ENCODE data around the gene SCOC.

The SCOC gene

DNA sequence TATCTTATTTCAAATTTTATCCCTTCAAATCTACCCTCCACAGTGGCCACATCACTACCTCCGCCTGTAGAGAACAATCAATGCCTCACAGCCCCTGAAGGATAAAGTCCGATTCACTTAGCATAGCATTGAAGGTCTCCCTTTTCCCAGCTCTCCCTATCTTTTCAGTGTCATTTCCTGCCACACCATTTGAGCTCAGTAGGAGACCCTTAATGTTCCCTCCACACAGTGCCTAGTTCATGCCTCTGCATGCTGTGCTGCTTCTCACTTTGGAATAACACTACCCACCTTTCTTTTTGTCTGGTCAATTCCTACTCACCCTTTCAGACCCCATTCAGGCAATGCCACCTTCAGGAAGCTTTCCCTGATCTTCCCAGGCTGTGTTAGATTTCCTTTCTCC lies 23.6 kb upstream of the SCOC start:
- TF ChIP-seq, protein P1, sequence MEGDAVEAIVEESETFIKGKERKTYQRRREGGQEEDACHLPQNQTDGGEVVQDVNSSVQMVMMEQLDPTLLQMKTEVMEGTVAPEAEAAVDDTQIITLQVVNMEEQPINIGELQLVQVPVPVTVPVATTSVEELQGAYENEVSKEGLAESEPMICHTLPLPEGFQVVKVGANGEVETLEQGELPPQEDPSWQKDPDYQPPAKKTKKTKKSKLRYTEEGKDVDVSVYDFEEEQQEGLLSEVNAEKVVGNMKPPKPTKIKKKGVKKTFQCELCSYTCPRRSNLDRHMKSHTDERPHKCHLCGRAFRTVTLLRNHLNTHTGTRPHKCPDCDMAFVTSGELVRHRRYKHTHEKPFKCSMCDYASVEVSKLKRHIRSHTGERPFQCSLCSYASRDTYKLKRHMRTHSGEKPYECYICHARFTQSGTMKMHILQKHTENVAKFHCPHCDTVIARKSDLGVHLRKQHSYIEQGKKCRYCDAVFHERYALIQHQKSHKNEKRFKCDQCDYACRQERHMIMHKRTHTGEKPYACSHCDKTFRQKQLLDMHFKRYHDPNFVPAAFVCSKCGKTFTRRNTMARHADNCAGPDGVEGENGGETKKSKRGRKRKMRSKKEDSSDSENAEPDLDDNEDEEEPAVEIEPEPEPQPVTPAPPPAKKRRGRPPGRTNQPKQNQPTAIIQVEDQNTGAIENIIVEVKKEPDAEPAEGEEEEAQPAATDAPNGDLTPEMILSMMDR (IDR thresholded peaks at IDR 0.05) = no peak
- no peaks in the 10 kb centered on the region for H3K27me3 ChIP-seq (ENCODE audit: control insufficient read depth, insufficient read depth, low read length)
- no peak overlapping the region for H3K4me2 ChIP-seq (ENCODE audit: low read length)
- no peaks in the 10 kb centered on the region for H3K4me1 ChIP-seq
- no peaks in the 10 kb centered on the region for H3K9me3 ChIP-seq (ENCODE audit: control insufficient read depth, low read length)
- no peak overlapping the region for H3K4me3 ChIP-seq (ENCODE audit: low read depth, low read length)
- no peaks in the 10 kb centered on the region for H3K79me2 ChIP-seq
- no peaks in the 10 kb centered on the region for H3K36me3 ChIP-seq (ENCODE audit: control insufficient read depth, insufficient read depth, low read length)
- no peak overlapping the region for H3K27ac ChIP-seq
- H2AFZ ChIP-seq = no peak overlapping the region
- H3K9ac ChIP-seq = no peak overlapping the region

DNA sequence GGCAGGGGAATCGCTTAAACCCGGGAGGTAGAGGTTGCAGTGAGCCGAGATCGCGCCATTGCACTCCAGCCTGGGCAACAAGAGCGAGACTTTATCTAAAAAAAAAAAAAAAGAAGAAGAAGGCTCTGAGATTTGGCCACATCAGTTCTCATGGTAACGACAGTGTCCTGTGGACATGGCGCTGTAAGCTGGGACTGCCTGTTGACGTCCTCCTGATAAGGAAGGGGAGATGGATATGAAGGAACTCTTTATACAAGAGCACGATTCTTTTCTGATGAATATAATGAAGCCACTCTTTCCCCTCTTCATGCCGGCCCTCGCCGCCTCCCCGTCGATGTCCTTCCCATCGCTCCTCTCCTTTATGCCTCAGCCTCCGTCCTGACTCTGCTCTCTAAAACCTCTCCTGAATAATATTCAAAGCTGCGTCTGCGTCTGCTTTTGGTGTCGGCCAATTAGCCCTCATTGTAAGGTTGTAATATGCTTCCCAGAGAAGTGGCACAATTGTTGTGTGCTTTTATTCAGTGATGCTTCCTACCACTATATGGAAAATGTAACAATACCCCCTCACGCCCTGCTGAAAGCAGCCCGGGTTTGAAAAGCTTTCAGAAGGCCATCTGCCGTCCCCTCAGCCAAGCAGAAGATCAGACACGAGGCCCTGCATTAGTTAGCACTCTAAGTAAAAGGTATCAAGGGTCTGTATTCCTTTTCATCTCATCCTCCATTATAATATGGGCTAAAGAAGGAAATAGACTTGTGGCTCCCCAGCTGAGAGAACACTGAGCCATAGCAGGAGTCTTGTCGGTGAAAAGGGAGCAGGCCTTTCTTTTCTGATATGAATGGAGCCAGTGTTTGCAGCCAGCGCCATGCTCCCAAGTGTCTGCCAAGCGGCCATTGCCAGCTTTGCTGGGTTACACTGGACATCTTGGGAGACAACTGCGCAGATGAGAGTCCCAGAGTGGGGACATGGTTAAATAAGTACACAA lies 22.1 kb upstream of the SCOC start:
- Histone ChIP-seq H3K36me3 (ENCODE audit: control insufficient read depth, insufficient read depth, low read length) (no peaks in the 10 kb centered on the region), H3K9ac (no peak overlapping the region), H3K4me2 (ENCODE audit: low read length) (no peak overlapping the region), H3K4me1 (no peaks in the 10 kb centered on the region), H2AFZ (no peak overlapping the region), H3K9me3 (ENCODE audit: control insufficient read depth, low read length) (no peaks in the 10 kb centered on the region), H3K27ac (no peak overlapping the region), H3K79me2 (no peaks in the 10 kb centered on the region), H3K27me3 (ENCODE audit: control insufficient read depth, insufficient read depth, low read length) (no peaks in the 10 kb centered on the region), H3K4me3 (ENCODE audit: low read depth, low read length) (no peak overlapping the region)
- TF ChIP-seq, protein P1 (IDR thresholded peaks at IDR 0.05) = no peak

DNA sequence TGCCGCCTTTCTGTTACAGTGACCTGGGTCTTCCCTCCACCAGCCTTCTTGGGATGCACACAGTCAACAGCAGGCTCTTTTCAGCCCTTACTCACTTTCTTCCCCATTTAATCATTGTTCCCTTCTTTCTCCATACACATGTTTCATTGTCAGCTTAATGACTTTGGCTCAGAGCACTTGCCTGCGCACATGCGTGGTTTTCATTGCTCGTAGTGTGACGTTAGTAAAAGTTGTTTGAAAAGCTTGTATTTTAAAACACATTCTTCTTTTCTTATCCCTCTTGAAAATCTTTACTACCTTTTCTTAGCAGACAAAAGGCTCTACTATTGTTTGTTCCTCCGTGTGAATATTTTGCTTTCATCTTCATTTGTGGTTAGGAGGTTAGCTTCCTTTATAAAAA lies 19.7 kb upstream of the SCOC start:
- H3K27ac ChIP-seq = no peak overlapping the region
- H3K79me2 ChIP-seq = no peaks in the 10 kb centered on the region
- no peak overlapping the region for H2AFZ ChIP-seq
- no peak overlapping the region for H3K4me2 ChIP-seq (ENCODE audit: low read length)
- no peak overlapping the region for H3K9ac ChIP-seq
- no peaks in the 10 kb centered on the region for H3K4me1 ChIP-seq
- TF ChIP-seq, protein P1 (IDR thresholded peaks at IDR 0.05) = no peak
- no peaks in the 10 kb centered on the region for H3K36me3 ChIP-seq (ENCODE audit: control insufficient read depth, insufficient read depth, low read length)
- H3K4me3 ChIP-seq (ENCODE audit: low read depth, low read length) = no peak overlapping the region
- no peaks in the 10 kb centered on the region for H3K27me3 ChIP-seq (ENCODE audit: control insufficient read depth, insufficient read depth, low read length)
- no peaks in the 10 kb centered on the region for H3K9me3 ChIP-seq (ENCODE audit: control insufficient read depth, low read length)

DNA sequence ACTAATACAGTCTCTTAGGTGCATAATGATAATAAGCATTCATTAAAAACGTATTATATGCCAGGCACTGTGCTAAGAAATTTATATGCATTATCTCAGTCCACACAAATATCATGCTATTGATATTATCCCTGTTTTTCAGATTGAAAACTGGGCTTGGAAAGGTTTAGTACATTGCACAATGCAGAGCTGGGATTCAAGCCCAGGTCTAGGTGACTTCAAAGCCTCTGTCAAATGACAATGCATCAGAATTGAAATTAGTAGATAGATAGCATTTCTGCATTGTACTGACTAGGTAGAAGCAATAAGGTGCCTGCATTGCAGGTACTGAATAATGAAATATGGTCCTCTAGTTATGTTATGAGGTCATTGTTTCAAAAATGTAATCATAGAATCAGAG lies 18.2 kb upstream of the SCOC start:
- Histone ChIP-seq H3K79me2 (no peaks in the 10 kb centered on the region), H3K9me3 (ENCODE audit: control insufficient read depth, low read length) (no peaks in the 10 kb centered on the region), H3K4me1 (no peaks in the 10 kb centered on the region), H3K27ac (no peak overlapping the region), H3K9ac (no peak overlapping the region), H3K4me3 (ENCODE audit: low read depth, low read length) (no peak overlapping the region), H2AFZ (no peak overlapping the region), H3K27me3 (ENCODE audit: control insufficient read depth, insufficient read depth, low read length) (no peaks in the 10 kb centered on the region), H3K4me2 (ENCODE audit: low read length) (no peak overlapping the region), H3K36me3 (ENCODE audit: control insufficient read depth, insufficient read depth, low read length) (no peaks in the 10 kb centered on the region)
- TF ChIP-seq, protein P1 (IDR thresholded peaks at IDR 0.05) = no peak

DNA sequence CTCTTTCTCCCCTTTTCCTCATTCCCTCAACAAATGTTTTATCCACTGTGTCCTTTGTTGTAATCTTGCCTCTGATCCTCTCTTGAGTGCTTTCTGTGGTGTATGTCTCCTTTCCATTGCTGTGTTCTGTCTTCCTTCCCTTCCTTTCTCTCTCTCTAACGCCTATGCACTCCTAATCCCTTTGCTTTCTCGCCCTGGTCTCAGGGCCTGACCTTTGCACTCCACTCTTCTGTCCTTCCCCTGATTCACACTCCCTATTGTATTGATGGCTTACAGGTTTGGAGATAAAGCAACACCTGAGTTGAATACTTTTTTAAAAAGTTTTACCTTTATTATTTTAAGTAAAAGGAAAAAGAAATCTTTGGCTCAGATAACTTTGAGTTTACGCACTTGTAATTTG lies 15.6 kb upstream of the SCOC start:
- Histone ChIP-seq H3K27ac (no peak overlapping the region), H3K4me2 (ENCODE audit: low read length) (no peak overlapping the region), H3K9me3 (ENCODE audit: control insufficient read depth, low read length) (no peaks in the 10 kb centered on the region), H3K27me3 (ENCODE audit: control insufficient read depth, insufficient read depth, low read length) (no peaks in the 10 kb centered on the region), H3K9ac (no peak overlapping the region), H3K79me2 (no peaks in the 10 kb centered on the region), H2AFZ (no peak overlapping the region), H3K4me3 (ENCODE audit: low read depth, low read length) (no peak overlapping the region), H3K36me3 (ENCODE audit: control insufficient read depth, insufficient read depth, low read length) (no peaks in the 10 kb centered on the region), H3K4me1 (no peaks in the 10 kb centered on the region)
- TF ChIP-seq, protein P1 (IDR thresholded peaks at IDR 0.05) = no peak

All from parathyroid adenoma (tissue), 2 donors.